Fibroblast of lung (primary cell): ENCODE results near the gene MRPL37. TPM values are rescaled to one million over a fixed set of nuclear protein-coding genes. Genes with fewer than 3 reads are reported as not detected.

Experiments
- DNase-seq, 2 donors: peaks; one replicate each; pipeline versions ENCODE4 v3.0.0 to v3.0.0-alpha.2; 2010; ENCODE audit warnings: low read depth in 2 of 2
- H2AFZ ChIP-seq: 2 replicates; pipeline ENCODE4 v1.5.1; 2012; ENCODE audit warnings: low read length, control low read depth, inconsistent platforms
- H3K27ac ChIP-seq: 2 replicates; pipeline ENCODE4 v1.5.1; 2011; ENCODE audit warnings: low read length, control low read depth; ENCODE audit not compliant: insufficient read depth
- H3K27me3 ChIP-seq: 2 replicates; pipeline ENCODE4 v1.5.1; 2011; ENCODE audit warnings: mild to moderate bottlenecking, low read length; ENCODE audit not compliant: control insufficient read depth, insufficient read depth
- H3K36me3 ChIP-seq: 2 replicates; pipeline ENCODE4 v1.5.1; 2011; ENCODE audit warnings: low read length; ENCODE audit not compliant: control insufficient read depth, insufficient read depth
- H3K4me1 ChIP-seq: 2 replicates; pipeline ENCODE4 v1.5.1; 2011; ENCODE audit warnings: low read length; ENCODE audit not compliant: control insufficient read depth, insufficient read depth; ENCODE audit errors: extremely low read depth
- H3K4me2 ChIP-seq: 2 replicates; pipeline ENCODE4 v1.5.1; 2011; ENCODE audit warnings: low read length, control low read depth; ENCODE audit not compliant: insufficient read depth; ENCODE audit errors: extremely low read depth
- H3K4me3 ChIP-seq, 4 experiments: fragments of 200-600 bp in 1 of 4; sonication (generic) in 1 of 4; replicated peaks in 1 of 4; 2 replicates each; pipeline ENCODE4 v1.5.1; 2011 to 2016; ENCODE audit warnings: low read length in 4 of 4, low read depth in 3 of 4, mild to moderate bottlenecking in 3 of 4, control low read depth in 2 of 4, inconsistent platforms in 1 of 4, mixed read lengths in 1 of 4; ENCODE audit not compliant: insufficient read depth in 1 of 4; ENCODE audit errors: control extremely low read depth in 1 of 4
- H3K79me2 ChIP-seq: 2 replicates; pipeline ENCODE4 v1.5.1; 2012; ENCODE audit warnings: mild to moderate bottlenecking, low read length, inconsistent platforms; ENCODE audit not compliant: control insufficient read depth, insufficient read depth
- H3K9ac ChIP-seq: 2 replicates; pipeline ENCODE4 v1.5.1; 2011; ENCODE audit warnings: mild to moderate bottlenecking, low read length, control low read depth; ENCODE audit not compliant: insufficient read depth
- H3K9me3 ChIP-seq: 2 replicates; pipeline ENCODE4 v1.5.1; 2012; ENCODE audit warnings: low read depth, low read length; ENCODE audit not compliant: control insufficient read depth, insufficient read depth
- H4K20me1 ChIP-seq: 2 replicates; pipeline ENCODE4 v1.5.1; 2011; ENCODE audit warnings: low read length; ENCODE audit not compliant: control insufficient read depth, insufficient read depth; ENCODE audit errors: extremely low read depth
- EZH2 ChIP-seq: IDR thresholded peaks from 2 replicates; pipeline ENCODE4 v1.5.1; 2012; ENCODE audit warnings: low read length, control low read depth, mild to moderate bottlenecking; ENCODE audit errors: missing control alignments
- polyA plus RNA-seq, 2 donors: library from polyadenylated mRNA; depleted of rRNA in 1 of 2; stranded (reverse) in 1 of 2; unstranded in 1 of 2; fragments of >200 nt; gene quantifications; 2 replicates each; pipeline ENCODE4 v1.2.1, GENCODE V29; 2011 to 2012; ENCODE audit warnings: missing spikeins in 1 of 2
- total RNA-seq: library from RNA; depleted of rRNA; stranded (reverse); fragments of >200 nt; gene quantifications from 2 replicates; pipeline ENCODE4 v1.2.1, GENCODE V29; 2014
- TF ChIP-seq, protein P1 (sequence below), 2 donors: IDR thresholded peaks in 1 of 2; conservative IDR thresholded peaks in 1 of 2; 1 replicate in 1 of 2; 2 replicates in 1 of 2; pipeline ENCODE4 v1.5.1; 2011 to 2012; ENCODE audit warnings: low read length in 2 of 2, control low read depth in 1 of 2, inconsistent platforms in 1 of 2, low read depth in 1 of 2, mild to moderate bottlenecking in 1 of 2

MRPL37 gene
- total and polyA plus RNA-seq, 2 donors (not counting 1 experiment from before 2014, with no cell fraction given) = 21.7 to 43.6 TPM

DNA sequence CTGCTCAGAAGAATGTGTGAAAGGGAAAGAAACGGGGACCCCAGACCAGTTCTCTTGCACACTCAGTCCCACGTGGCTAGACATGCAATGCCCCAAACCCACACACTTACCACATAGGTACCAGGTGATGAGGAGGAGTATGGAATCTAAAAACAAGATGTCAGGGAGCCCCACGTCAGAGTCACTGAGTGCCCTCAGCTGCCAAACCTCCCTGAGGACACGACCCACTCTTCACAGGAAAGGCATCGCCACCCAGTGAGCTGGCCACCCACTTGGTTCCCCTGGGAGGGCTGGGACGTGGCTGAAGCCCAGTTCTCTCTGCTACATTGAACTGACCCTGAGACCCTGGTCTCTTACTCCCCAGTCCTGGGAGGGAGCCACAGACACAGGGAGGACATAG, 41.4 kb downstream of the MRPL37 start:
- Histone ChIP-seq H3K79me2 (no peaks in the 10 kb centered on the region), H3K27me3 (no peaks in the 10 kb centered on the region), H3K9ac (no peak overlapping the region), H2AFZ (no peak overlapping the region), H3K4me2 (no peak overlapping the region), H3K36me3 (peaks cover 5% of the 10 kb centered on the region), H3K9me3 (no peaks in the 10 kb centered on the region), H3K4me1 (no peaks in the 10 kb centered on the region), H3K27ac (no peak overlapping the region), H3K4me3 (no peak overlapping the region), H4K20me1 (no peaks in the 10 kb centered on the region)
- TF ChIP-seq, protein P1, sequence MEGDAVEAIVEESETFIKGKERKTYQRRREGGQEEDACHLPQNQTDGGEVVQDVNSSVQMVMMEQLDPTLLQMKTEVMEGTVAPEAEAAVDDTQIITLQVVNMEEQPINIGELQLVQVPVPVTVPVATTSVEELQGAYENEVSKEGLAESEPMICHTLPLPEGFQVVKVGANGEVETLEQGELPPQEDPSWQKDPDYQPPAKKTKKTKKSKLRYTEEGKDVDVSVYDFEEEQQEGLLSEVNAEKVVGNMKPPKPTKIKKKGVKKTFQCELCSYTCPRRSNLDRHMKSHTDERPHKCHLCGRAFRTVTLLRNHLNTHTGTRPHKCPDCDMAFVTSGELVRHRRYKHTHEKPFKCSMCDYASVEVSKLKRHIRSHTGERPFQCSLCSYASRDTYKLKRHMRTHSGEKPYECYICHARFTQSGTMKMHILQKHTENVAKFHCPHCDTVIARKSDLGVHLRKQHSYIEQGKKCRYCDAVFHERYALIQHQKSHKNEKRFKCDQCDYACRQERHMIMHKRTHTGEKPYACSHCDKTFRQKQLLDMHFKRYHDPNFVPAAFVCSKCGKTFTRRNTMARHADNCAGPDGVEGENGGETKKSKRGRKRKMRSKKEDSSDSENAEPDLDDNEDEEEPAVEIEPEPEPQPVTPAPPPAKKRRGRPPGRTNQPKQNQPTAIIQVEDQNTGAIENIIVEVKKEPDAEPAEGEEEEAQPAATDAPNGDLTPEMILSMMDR (conservative IDR thresholded peaks at IDR 0.05 in 1 of 2, IDR thresholded peaks at IDR 0.05 in 1 of 2; ENCODE audit: low read depth in 1 of 2, low read length in 2 of 2) = no peak
- no peak for TF ChIP-seq EZH2
- no peak for DNase-seq

DNA sequence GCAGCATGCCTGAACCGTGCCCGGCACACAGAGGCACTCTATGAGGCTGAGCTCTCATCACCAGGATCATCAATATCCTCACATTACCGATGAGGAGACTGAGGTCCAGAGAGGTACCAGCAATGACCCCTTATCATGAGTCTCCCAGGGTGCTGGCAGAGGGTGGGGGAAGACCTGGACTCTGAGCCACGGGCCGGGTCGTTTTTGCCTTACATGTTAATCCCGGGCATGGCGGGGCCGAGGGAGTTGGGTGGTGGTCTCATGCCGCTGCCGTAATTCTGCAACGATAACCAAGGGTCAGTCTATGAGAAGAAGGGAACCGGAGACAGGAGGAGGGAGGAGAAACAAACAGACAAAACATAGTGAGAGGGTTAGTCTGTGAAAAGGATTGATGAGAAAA, 43.1 kb downstream of the MRPL37 start:
- Histone ChIP-seq H3K4me3 (no peak overlapping the region), H3K9me3 (no peaks in the 10 kb centered on the region), H3K4me1 (no peaks in the 10 kb centered on the region), H3K79me2 (no peaks in the 10 kb centered on the region), H3K27me3 (no peaks in the 10 kb centered on the region), H3K9ac (no peak overlapping the region), H3K27ac (no peak overlapping the region), H4K20me1 (no peaks in the 10 kb centered on the region), H3K4me2 (no peak overlapping the region), H2AFZ (no peak overlapping the region), H3K36me3 (peaks cover 5% of the 10 kb centered on the region)
- TF ChIP-seq EZH2 = no peak
- TF ChIP-seq, protein P1 (conservative IDR thresholded peaks at IDR 0.05 in 1 of 2, IDR thresholded peaks at IDR 0.05 in 1 of 2; ENCODE audit: low read depth in 1 of 2, low read length in 2 of 2) = no peak
- no peak for DNase-seq

DNA sequence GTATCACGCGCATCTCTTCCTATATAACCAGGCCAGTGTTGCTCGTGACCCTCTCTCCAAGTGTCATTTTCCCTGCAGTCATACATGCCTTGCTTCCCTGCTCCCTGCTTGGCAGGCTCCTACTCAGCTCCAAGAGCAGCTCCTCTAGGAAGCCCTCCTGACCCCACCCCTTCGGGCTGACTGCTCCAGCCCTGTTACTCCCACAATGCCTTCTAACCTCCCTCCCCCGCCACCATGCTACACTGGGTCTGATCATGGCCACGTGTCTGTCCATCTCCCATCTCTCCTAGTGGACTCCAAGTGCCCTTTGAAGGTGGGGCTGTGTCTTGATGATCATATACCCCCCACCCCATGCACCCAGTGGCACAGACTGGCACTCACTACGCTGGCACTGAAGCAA, 44.7 kb downstream of the MRPL37 start:
- H3K27me3 ChIP-seq = no peaks in the 10 kb centered on the region
- TF ChIP-seq, protein P1 (conservative IDR thresholded peaks at IDR 0.05 in 1 of 2, IDR thresholded peaks at IDR 0.05 in 1 of 2; ENCODE audit: low read depth in 1 of 2, low read length in 2 of 2) = no peak
- no peak for TF ChIP-seq EZH2
- peaks cover 3% of the 10 kb centered on the region for H3K4me1 ChIP-seq
- H3K79me2 ChIP-seq = no peaks in the 10 kb centered on the region
- peaks cover 3% of the 10 kb centered on the region for H3K36me3 ChIP-seq
- H4K20me1 ChIP-seq = no peaks in the 10 kb centered on the region
- H3K4me3 ChIP-seq = no peak overlapping the region
- no peak overlapping the region for H3K27ac ChIP-seq
- no peak for DNase-seq
- H3K4me2 ChIP-seq = no peak overlapping the region
- H2AFZ ChIP-seq = no peak overlapping the region
- H3K9me3 ChIP-seq = no peaks in the 10 kb centered on the region
- H3K9ac ChIP-seq = no peak overlapping the region
